Measurements from ENCODE around the gene ETV1.

ETV1 gene

DNA sequence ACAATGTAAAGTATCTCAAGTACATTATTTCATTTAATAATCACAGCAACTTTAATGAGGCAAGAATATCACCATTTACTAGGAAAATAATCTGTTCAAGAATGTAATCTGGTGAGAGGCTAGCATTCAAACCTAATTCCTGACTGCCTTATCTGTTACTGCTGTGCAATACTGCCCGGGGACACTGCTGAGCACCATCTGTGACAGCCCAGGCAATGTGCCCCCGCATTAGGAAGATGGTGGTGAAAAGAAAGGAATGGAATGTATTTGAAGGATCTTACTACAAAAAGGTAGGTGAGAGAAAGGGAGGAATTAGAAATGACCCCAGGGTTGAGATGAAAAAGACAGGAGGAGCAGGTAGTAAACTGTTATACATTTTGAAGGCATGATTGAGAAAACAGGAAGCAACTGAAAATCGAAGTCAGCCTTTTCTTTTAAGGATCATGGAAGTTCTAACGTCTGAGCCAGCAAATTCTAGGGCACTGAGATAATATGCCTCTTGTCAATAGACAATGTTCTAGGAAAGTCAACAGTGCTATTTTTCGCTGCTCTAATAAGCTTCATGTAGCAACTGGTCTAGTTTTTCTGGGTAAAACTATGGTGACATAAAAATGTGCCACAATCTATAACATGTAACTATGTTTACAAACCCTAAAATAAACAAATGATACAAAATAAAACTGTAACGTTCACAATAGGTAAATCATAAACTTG is 90.4 kb downstream of the ETV1 start:
- TF ChIP-seq TCF12 (IDR thresholded peaks at IDR 0.05; ENCODE audit: low read depth), result no peak
- TF ChIP-seq EP300 (IDR thresholded peaks at IDR 0.05; ENCODE audit: borderline replicate concordance), result no peak
- TF ChIP-seq RAD21 (IDR thresholded peaks at IDR 0.05; ENCODE audit: low read depth), result no peak
- no peak for TF ChIP-seq CEBPB (IDR thresholded peaks at IDR 0.05)
- TF ChIP-seq, protein P1, sequence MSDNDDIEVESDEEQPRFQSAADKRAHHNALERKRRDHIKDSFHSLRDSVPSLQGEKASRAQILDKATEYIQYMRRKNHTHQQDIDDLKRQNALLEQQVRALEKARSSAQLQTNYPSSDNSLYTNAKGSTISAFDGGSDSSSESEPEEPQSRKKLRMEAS (IDR thresholded peaks at IDR 0.05), result no peak
- no peak for TF ChIP-seq USF1 (IDR thresholded peaks at IDR 0.05)
- TF ChIP-seq, protein P2, sequence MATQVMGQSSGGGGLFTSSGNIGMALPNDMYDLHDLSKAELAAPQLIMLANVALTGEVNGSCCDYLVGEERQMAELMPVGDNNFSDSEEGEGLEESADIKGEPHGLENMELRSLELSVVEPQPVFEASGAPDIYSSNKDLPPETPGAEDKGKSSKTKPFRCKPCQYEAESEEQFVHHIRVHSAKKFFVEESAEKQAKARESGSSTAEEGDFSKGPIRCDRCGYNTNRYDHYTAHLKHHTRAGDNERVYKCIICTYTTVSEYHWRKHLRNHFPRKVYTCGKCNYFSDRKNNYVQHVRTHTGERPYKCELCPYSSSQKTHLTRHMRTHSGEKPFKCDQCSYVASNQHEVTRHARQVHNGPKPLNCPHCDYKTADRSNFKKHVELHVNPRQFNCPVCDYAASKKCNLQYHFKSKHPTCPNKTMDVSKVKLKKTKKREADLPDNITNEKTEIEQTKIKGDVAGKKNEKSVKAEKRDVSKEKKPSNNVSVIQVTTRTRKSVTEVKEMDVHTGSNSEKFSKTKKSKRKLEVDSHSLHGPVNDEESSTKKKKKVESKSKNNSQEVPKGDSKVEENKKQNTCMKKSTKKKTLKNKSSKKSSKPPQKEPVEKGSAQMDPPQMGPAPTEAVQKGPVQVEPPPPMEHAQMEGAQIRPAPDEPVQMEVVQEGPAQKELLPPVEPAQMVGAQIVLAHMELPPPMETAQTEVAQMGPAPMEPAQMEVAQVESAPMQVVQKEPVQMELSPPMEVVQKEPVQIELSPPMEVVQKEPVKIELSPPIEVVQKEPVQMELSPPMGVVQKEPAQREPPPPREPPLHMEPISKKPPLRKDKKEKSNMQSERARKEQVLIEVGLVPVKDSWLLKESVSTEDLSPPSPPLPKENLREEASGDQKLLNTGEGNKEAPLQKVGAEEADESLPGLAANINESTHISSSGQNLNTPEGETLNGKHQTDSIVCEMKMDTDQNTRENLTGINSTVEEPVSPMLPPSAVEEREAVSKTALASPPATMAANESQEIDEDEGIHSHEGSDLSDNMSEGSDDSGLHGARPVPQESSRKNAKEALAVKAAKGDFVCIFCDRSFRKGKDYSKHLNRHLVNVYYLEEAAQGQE (IDR thresholded peaks at IDR 0.05; ENCODE audit: low read depth), result no peak

- TF ChIP-seq YY1 (IDR thresholded peaks at IDR 0.05; ENCODE audit: low read depth) (no peak), EGR1 (IDR thresholded peaks at IDR 0.05) (no peak), CREB1 (IDR thresholded peaks at IDR 0.05; ENCODE audit: low read depth) (no peak), TEAD4 (IDR thresholded peaks at IDR 0.05) (no peak), ZBTB7A (IDR thresholded peaks at IDR 0.05; ENCODE audit: low read depth) (no peak), NFIC (IDR thresholded peaks at IDR 0.05) (no peak), TCF12 (IDR thresholded peaks at IDR 0.05; ENCODE audit: low read depth) (no peak), TAF1 (IDR thresholded peaks at IDR 0.05; ENCODE audit: low read depth) (no peak), CEBPB (IDR thresholded peaks at IDR 0.05) (no peak), USF1 (IDR thresholded peaks at IDR 0.05) (no peak), FOXM1 (IDR thresholded peaks at IDR 0.05; ENCODE audit: borderline replicate concordance, low read depth) (no peak), EP300 (IDR thresholded peaks at IDR 0.05; ENCODE audit: borderline replicate concordance) (no peak), RAD21 (IDR thresholded peaks at IDR 0.05; ENCODE audit: low read depth) (no peak)
- TF ChIP-seq, protein P2 (IDR thresholded peaks at IDR 0.05; ENCODE audit: low read depth), result no peak
- TF ChIP-seq, protein P1 (IDR thresholded peaks at IDR 0.05), result no peak
These were observed 91.6 kb downstream of the ETV1 start for GRCh38 chr7:13897819-13898218.

GRCh38 chr7:13894954-13895353 is 94.5 kb downstream of the ETV1 start:
- no peak for TF ChIP-seq CREB1 (IDR thresholded peaks at IDR 0.05; ENCODE audit: low read depth)
- TF ChIP-seq EGR1 (IDR thresholded peaks at IDR 0.05), result no peak
- TF ChIP-seq, protein P2 (IDR thresholded peaks at IDR 0.05; ENCODE audit: low read depth), result no peak
- TF ChIP-seq USF1 (IDR thresholded peaks at IDR 0.05), result no peak
- TF ChIP-seq EP300 (IDR thresholded peaks at IDR 0.05; ENCODE audit: borderline replicate concordance), result no peak
- TF ChIP-seq YY1 (IDR thresholded peaks at IDR 0.05; ENCODE audit: low read depth), result no peak
- TF ChIP-seq TCF12 (IDR thresholded peaks at IDR 0.05; ENCODE audit: low read depth), result no peak
- TF ChIP-seq CEBPB (IDR thresholded peaks at IDR 0.05), result no peak
- TF ChIP-seq TAF1 (IDR thresholded peaks at IDR 0.05; ENCODE audit: low read depth), result no peak
- TF ChIP-seq ZBTB7A (IDR thresholded peaks at IDR 0.05; ENCODE audit: low read depth), result no peak
- TF ChIP-seq NFIC (IDR thresholded peaks at IDR 0.05), result no peak
- TF ChIP-seq FOXM1 (IDR thresholded peaks at IDR 0.05; ENCODE audit: borderline replicate concordance, low read depth), result no peak
- no peak for TF ChIP-seq TEAD4 (IDR thresholded peaks at IDR 0.05)
- TF ChIP-seq RAD21 (IDR thresholded peaks at IDR 0.05; ENCODE audit: low read depth), result no peak
- TF ChIP-seq, protein P1 (IDR thresholded peaks at IDR 0.05), result no peak
